Myocyte (in vitro differentiated cells): ENCODE data around the gene PLCD1. TPM values are rescaled to one million over a fixed set of nuclear protein-coding genes. Genes with fewer than 3 reads are reported as not detected.
A peak's percentile ranks its signal among the peaks of the same experiment; 100 is the strongest.
"Not testable (repeated sequence)": the region's sequence is repeated elsewhere in the genome, so short reads cannot be mapped to it uniquely, and the experiment has no call there.

Experiments used
- DNase-seq: peaks from one replicate; pipeline ENCODE4 v3.0.0-alpha.2; 2012; ENCODE audit warnings: low read depth
- total RNA-seq: library from RNA; depleted of rRNA; stranded (reverse); fragments of >200 nt; gene quantifications from 2 replicates; pipeline ENCODE4 v1.2.3, GENCODE V29; 2014

The PLCD1 gene
- total RNA-seq, 1 donor from 2014 or later: 19.6 TPM

GRCh38 chr3:38001456-38002081 lies 27.9 kb downstream of the PLCD1 start:
- DNase-seq: no peak

- DNase-seq: no peak
Measured at GRCh38 chr3:38000965-38001455, 28.4 kb downstream of the PLCD1 start.

GRCh38 chr3:38000242-38000916 lies 29.1 kb downstream of the PLCD1 start:
- DNase-seq: no peak

GRCh38 chr3:37999836-38000235 lies 29.6 kb downstream of the PLCD1 start:
- no peak for DNase-seq

DNA sequence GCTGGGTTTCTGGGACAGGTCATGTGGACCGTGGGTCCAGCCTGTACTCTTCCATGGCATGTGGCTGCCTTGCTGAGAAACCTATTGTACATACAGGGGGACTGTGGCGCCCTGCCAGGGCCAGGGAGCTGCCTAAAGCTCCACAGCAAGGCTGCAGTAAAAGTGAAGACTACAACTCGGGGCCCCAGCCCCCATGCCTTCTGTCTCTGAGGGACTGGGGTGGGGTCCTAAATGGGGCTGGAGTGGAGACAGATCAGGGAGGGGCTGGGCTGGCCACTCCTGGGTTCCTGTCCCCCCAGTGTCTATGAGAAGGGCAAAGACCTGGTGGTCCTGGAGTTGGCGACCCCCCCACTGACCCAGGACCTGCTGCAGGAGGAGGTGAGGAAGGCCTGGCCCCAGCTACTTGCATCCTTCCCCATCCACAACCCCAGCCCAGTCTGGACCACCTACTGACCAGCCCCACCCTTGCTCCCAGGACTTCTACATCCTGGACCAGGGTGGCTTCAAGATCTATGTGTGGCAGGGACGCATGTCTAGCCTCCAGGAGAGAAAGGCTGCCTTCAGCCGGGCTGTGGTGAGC lies 31.6 kb downstream of the PLCD1 start:
- no peak for DNase-seq

DNA sequence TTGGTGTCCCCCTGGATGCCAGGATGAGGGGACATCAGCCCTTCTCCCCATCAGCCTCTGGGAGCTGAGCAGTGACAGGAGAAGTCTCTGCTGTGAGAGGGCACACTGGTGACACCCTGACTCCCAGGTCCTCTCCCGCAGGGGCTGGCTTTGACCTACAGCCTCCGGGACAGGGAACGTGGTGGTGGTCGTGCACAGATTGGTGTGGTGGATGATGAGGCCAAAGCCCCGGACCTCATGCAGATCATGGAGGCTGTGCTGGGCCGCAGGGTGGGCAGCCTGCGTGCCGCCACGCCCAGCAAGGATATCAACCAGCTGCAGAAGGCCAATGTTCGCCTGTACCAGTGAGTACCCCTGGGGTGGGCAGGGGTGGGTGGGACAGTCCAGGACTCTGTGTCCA lies 32.1 kb downstream of the PLCD1 start:
- DNase-seq: no peak

- peak; percentile 79 for DNase-seq
Measured at GRCh38 chr3:37996785-37997301, 32.6 kb downstream of the PLCD1 start.

GRCh38 chr3:37995652-37996641 lies 33.5 kb downstream of the PLCD1 start:
- DNase-seq: no peak

DNA sequence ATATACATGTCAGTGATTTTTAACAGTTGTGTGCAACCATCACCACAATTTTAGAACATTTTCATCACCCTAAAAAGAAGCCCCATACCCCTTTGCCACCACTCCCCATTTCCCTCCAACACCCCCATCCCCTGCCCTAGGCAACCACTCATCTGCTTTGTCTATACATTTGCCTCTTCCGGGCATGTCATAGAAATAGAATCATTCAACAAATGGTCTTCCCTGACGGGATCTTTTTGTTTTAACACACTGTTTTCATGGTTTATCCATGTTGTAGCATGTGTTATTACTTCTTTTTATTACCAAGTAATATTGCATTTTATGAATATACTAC lies 34.8 kb downstream of the PLCD1 start:
- no peak for DNase-seq

GRCh38 chr3:37993820-37994638 lies 35.4 kb downstream of the PLCD1 start:
- DNase-seq: peak; percentile 75

- no peak for DNase-seq
Measured at GRCh38 chr3:37993460-37993819, 36.0 kb downstream of the PLCD1 start.

DNA sequence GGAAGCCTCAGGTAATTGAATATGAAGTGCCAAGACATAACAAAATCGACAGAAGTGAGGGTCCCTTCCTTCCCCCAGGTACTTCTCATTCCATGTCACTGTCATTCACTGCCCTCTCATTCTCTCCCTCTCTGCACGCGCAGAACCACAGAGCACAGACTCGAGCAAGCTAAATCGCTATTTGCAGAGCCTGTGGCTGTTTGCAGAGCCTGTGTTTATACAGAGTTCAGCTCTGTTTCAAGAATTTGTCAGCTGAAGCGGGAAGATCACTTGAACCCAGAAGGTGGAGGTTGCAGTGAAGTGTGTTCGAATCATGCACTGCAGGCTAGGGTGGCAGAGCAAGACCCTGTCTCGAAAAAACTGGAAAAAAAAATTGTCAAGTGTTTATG lies 36.4 kb downstream of the PLCD1 start:
- DNase-seq: no peak

DNA sequence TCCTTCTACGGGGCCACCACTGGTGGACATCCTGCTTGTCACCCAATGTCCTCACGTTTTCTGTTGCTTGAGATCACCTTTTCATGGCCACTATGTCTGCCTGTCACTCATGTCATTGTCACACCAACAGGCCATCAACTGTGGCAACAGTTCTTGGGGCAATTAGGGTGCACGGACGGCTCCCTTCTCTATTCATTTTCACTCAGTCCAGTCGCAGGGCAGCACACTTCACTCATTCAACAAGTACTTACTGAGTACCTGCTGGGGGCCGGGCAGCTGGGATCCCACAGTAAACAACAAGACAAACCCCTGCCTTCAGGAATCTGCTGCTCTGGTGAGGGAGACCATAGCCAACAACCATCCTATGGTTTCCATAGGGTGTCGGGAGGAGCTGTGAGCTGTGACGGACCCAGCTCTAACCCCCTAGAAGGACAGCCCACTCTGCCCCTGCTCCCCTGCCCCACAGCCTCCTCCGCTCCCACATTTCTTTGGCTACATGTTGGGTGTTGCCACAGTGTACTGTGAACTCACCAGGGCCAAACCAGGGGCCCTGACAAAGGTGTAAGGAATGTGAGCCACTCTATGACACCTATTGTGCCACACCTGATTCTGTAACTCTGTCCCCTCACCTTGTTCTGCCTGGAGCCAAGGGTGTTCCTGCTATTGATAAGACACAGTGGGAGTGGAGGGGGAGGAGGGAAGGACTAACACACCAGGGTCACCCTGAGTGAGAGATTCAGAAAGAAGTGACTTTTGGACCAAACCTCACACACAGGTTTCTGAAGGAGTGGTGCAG lies 37.0 kb downstream of the PLCD1 start:
- no peak for DNase-seq

- DNase-seq: no peak
Measured at GRCh38 chr3:37991823-37992222, 37.6 kb downstream of the PLCD1 start.

DNA sequence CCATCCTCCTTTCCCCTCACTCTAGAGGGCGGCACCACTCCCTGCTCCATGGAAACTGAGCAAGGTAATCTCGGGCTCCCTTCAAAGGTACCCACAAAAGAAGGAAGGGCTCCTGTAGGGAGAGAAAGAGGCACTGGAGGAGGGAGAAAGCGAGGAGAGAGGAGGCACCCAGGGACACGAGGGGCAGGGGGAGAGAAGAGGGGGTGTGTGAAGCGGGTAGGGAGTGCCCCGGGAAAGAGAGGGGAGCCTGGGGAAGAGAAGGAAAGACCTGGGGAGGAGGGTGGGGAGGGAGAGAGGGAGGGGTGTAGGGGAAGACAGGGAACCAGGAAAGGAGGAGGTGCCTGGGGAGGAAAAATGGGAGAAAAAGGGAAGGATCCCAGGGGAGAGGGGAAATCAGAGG lies 38.3 kb downstream of the PLCD1 start:
- DNase-seq: no peak

DNA sequence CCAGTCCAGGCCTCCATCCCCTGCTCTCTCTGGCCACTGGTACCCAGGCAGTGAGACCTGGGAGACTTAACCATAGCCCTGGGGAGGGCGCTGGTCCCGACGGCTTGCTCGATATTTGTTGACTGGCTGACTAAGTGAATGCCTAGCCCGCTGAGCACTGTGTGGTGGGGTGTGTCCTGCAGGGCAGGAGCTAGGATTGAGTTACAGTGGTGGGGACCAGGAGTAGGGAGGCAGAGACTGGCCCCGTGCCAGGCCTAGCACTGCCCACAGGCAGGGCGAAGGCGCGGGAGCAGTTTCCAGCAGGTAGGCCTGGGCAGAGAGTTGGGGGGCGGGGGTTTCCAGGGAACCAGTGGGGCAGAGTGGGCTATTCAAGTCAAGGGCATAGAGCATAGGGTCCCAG lies 38.9 kb downstream of the PLCD1 start, which contains the start of gene VILL:
VILL (plus strand) TSS at position 260 of the 400 bp plus-strand sequence. CDS start 2,887 bp downstream, outside the sequence.
- no peak for DNase-seq

GRCh38 chr3:37989821-37990480 lies 39.5 kb downstream of the PLCD1 start:
- DNase-seq: no peak

GRCh38 chr3:37988931-37989525 lies 40.4 kb downstream of the PLCD1 start:
- no peak for DNase-seq

GRCh38 chr3:37988376-37988775 lies 41.1 kb downstream of the PLCD1 start:
- DNase-seq: not testable (repeated sequence)
